Keratinocyte (primary cell): Measurements from ENCODE around the gene ZNF202. TPM values are rescaled to one million over a fixed set of nuclear protein-coding genes. Genes with fewer than 3 reads are reported as not detected.

Experiments
- DNase-seq: peaks from one replicate; pipeline ENCODE4 v3.0.0-alpha.2; 2011; ENCODE audit warnings: low read depth, missing footprints, low spot score
- FAIRE-seq: peaks from 2 replicates; lab custom pipeline; 2011; peaks lifted over from hg19 to GRCh38; lab: Jason Lieb, UNC
- H2AFZ ChIP-seq: 2 replicates; pipeline ENCODE4 v1.6.0; 2012; ENCODE audit warnings: low read length, control low read depth, inconsistent platforms; ENCODE audit not compliant: control insufficient read depth
- H3K27ac ChIP-seq: 2 replicates; pipeline ENCODE4 v1.5.1; 2011; ENCODE audit warnings: low read length; ENCODE audit not compliant: control insufficient read depth, insufficient read depth
- H3K27me3 ChIP-seq: 3 replicates; pipeline ENCODE4 v1.6.0; 2011; ENCODE audit warnings: low read length; ENCODE audit not compliant: control insufficient read depth, insufficient read depth; ENCODE audit errors: extremely low read depth
- H3K36me3 ChIP-seq, 2 experiments: 2 replicates in 1 of 2; 3 replicates in 1 of 2; pipeline ENCODE4 v1.5.1; 2011; ENCODE audit warnings: low read length in 2 of 2, mild to moderate bottlenecking in 1 of 2; ENCODE audit not compliant: control insufficient read depth in 2 of 2, insufficient read depth in 2 of 2; ENCODE audit errors: extremely low read depth in 1 of 2
- H3K4me1 ChIP-seq: 3 replicates; pipeline ENCODE4 v1.5.1; 2011; ENCODE audit warnings: low read length; ENCODE audit not compliant: control insufficient read depth, insufficient read depth; ENCODE audit errors: extremely low read depth
- H3K4me2 ChIP-seq: 3 replicates; pipeline ENCODE4 v1.6.0; 2011; ENCODE audit warnings: low read depth, low read length; ENCODE audit not compliant: control insufficient read depth, insufficient read depth; ENCODE audit errors: extremely low read depth
- H3K4me3 ChIP-seq, 3 experiments: fragments of 200-600 bp in 1 of 3; sonication (generic) in 1 of 3; 2 replicates in 2 of 3; 3 replicates in 1 of 3; pipeline ENCODE4 v1.5.1; 2011 to 2016; ENCODE audit warnings: low read length in 3 of 3, mild to moderate bottlenecking in 3 of 3, control low read depth in 2 of 3, inconsistent platforms in 1 of 3, low read depth in 1 of 3, mixed read lengths in 1 of 3, mixed run types in 1 of 3, moderate library complexity in 1 of 3; ENCODE audit not compliant: control insufficient read depth in 2 of 3, insufficient read depth in 2 of 3; ENCODE audit errors: extremely low read depth in 1 of 3
- H3K79me2 ChIP-seq: 2 replicates; pipeline ENCODE4 v1.6.0; 2012; ENCODE audit warnings: low read length; ENCODE audit not compliant: control insufficient read depth, insufficient read depth
- H3K9ac ChIP-seq: 3 replicates; pipeline ENCODE4 v1.6.0; 2011; ENCODE audit warnings: low read length; ENCODE audit not compliant: control insufficient read depth, insufficient read depth; ENCODE audit errors: extremely low read depth
- H3K9me1 ChIP-seq: 3 replicates; pipeline ENCODE4 v1.6.0; 2011; ENCODE audit warnings: low read length; ENCODE audit not compliant: control insufficient read depth, insufficient read depth; ENCODE audit errors: extremely low read depth
- H3K9me3 ChIP-seq: 2 replicates; pipeline ENCODE4 v1.5.1; 2012; ENCODE audit warnings: low read depth, low read length; ENCODE audit not compliant: control insufficient read depth
- H4K20me1 ChIP-seq: 3 replicates; pipeline ENCODE4 v1.6.0; 2011; ENCODE audit warnings: low read length; ENCODE audit not compliant: control insufficient read depth, insufficient read depth; ENCODE audit errors: extremely low read depth
- CTCF ChIP-seq, 3 experiments: IDR thresholded peaks in 1 of 3; conservative IDR thresholded peaks in 1 of 3; optimal IDR thresholded peaks in 1 of 3; 2 replicates in 2 of 3; 3 replicates in 1 of 3; pipeline versions ENCODE3 to v1.5.1; 2011; ENCODE audit warnings: low read length in 3 of 3, mild to moderate bottlenecking in 3 of 3, moderate library complexity in 2 of 3, control low read depth in 1 of 3, inconsistent platforms in 1 of 3; ENCODE audit not compliant: insufficient read depth in 2 of 3; ENCODE audit errors: extremely low read depth in 1 of 3
- EZH2 ChIP-seq: IDR thresholded peaks from one replicate; pipeline ENCODE4 v1.6.1; 2012; ENCODE audit warnings: inconsistent platforms, mild to moderate bottlenecking, low read length, moderate library complexity
- dilution Hi-C: fragments of 300-500 bp; cut with MboI; formaldehyde crosslinking; loops from one replicate; pipeline ENCODE4 v1.7.0; 2020; ENCODE audit warnings: low sequenced_read_pairs; ENCODE audit not compliant: extremely low pct_ligation_motif_present
- polyA plus RNA-seq, 5 experiments: library from polyadenylated mRNA; depleted of rRNA in 3 of 5; stranded (reverse) in 3 of 5; stranded (forward) in 1 of 5; unstranded in 1 of 5; fragments of >200 nt; gene quantifications; 1 replicate in 1 of 5; 2 replicates in 3 of 5; 3 replicates in 1 of 5; pipeline versions ENCODE4 v1.2.1 to v1.2.3, GENCODE V29; 2011 to 2012; ENCODE audit warnings: missing spikeins in 2 of 5, low read depth in 1 of 5, low replicate concordance in 1 of 5

The ZNF202 gene
- polyA plus RNA-seq, 1 donor (not counting 4 experiments of a cell fraction or from before 2014, with no cell fraction given) = 11.4 TPM

- H2AFZ ChIP-seq = no peak overlapping the region
- TF ChIP-seq CTCF (optimal IDR thresholded peaks at IDR 0.05 in 1 of 3, IDR thresholded peaks at IDR 0.05 in 1 of 3, conservative IDR thresholded peaks at IDR 0.05 in 1 of 3; ENCODE audit: extremely low read depth in 1 of 3, insufficient read depth in 2 of 3, low read length in 3 of 3) = no peak
- TF ChIP-seq EZH2 = no peak
- DNase-seq = no peak
Measured at GRCh38 chr11:123775289-123775688, 33.8 kb upstream of the ZNF202 start.

GRCh38 chr11:123773959-123774358 lies 32.5 kb upstream of the ZNF202 start:
- FAIRE-seq = no peak
- H3K9ac ChIP-seq = no peak overlapping the region
- dilution Hi-C loops = no loop called here

More at GRCh38 chr11:123775289-123775688, 33.8 kb upstream of the ZNF202 start:
- no peaks in the 10 kb centered on the region for H3K36me3 ChIP-seq
- no peaks in the 10 kb centered on the region for H3K27me3 ChIP-seq
- no peak overlapping the region for H3K4me2 ChIP-seq
- no peak overlapping the region for H3K27ac ChIP-seq
- no peak overlapping the region for H3K9ac ChIP-seq
- no peaks in the 10 kb centered on the region for H3K9me3 ChIP-seq
- H4K20me1 ChIP-seq = no peaks in the 10 kb centered on the region
- H3K4me1 ChIP-seq = no peaks in the 10 kb centered on the region
- FAIRE-seq = no peak
- no peaks in the 10 kb centered on the region for H3K79me2 ChIP-seq
- H3K4me3 ChIP-seq = no peak overlapping the region
- H3K9me1 ChIP-seq = no peaks in the 10 kb centered on the region
- dilution Hi-C loops = no loop called here

More at GRCh38 chr11:123773959-123774358, 32.5 kb upstream of the ZNF202 start:
- no peaks in the 10 kb centered on the region for H4K20me1 ChIP-seq
- no peak for TF ChIP-seq EZH2
- TF ChIP-seq CTCF (optimal IDR thresholded peaks at IDR 0.05 in 1 of 3, IDR thresholded peaks at IDR 0.05 in 1 of 3, conservative IDR thresholded peaks at IDR 0.05 in 1 of 3; ENCODE audit: extremely low read depth in 1 of 3, insufficient read depth in 2 of 3, low read length in 3 of 3) = no peak
- H3K9me3 ChIP-seq = no peaks in the 10 kb centered on the region
- no peak overlapping the region for H2AFZ ChIP-seq
- no peak overlapping the region for H3K27ac ChIP-seq
- no peak for DNase-seq
- no peaks in the 10 kb centered on the region for H3K9me1 ChIP-seq
- H3K4me1 ChIP-seq = no peaks in the 10 kb centered on the region
- no peak overlapping the region for H3K4me2 ChIP-seq
- H3K27me3 ChIP-seq = no peaks in the 10 kb centered on the region
- H3K79me2 ChIP-seq = no peaks in the 10 kb centered on the region
- H3K36me3 ChIP-seq = no peaks in the 10 kb centered on the region
- H3K4me3 ChIP-seq = no peak overlapping the region
